Panc1 (cell line): ENCODE results near the gene HLA-G. TPM values are rescaled to one million over a fixed set of nuclear protein-coding genes. Genes with fewer than 3 reads are reported as not detected.

Source experiments
- ATAC-seq: fragments of 200-7000 bp; cut with Tn5 transposase; 2 replicates; pipeline ENCODE4 v1.9.1; 2020; ENCODE audit warnings: mild to moderate bottlenecking, moderate library complexity
- BruUV-seq: library from RNA; stranded (reverse); fragments of 400-500 nt; replicated peaks from 2 replicates; lab custom pipeline; 2021; lab: Mats Ljungman, UMichigan
- CTCF ChIA-PET: fragments of 300-600 bp; sonication (Branson Sonifier 250); formaldehyde crosslinking; loops from one replicate; lab custom pipeline; 2022; ENCODE audit warnings: antibody characterized with exemption; lab: Charles Lee
- POLR2A ChIA-PET: fragments of 300-600 bp; sonication (Branson Sonifier 250); formaldehyde crosslinking; loops from one replicate; lab custom pipeline; 2022; ENCODE audit warnings: antibody characterized with exemption; lab: Charles Lee
- DNase-seq: peaks from one replicate; pipeline ENCODE4 v3.0.0-alpha.2; 2010; ENCODE audit warnings: low read depth, low spot score
- H3K27ac ChIP-seq: 2 replicates; pipeline ENCODE4 v1.5.1; 2011; ENCODE audit warnings: mild to moderate bottlenecking, low read length, inconsistent platforms
- H3K27me3 ChIP-seq: fragments of 200-500 bp; sonication (Bioruptor generic); 2 replicates; pipeline ENCODE4 v1.6.0; 2014; ENCODE audit warnings: low read length, inconsistent platforms; ENCODE audit not compliant: control insufficient read depth, insufficient read depth
- H3K36me3 ChIP-seq: fragments of 200-500 bp; sonication (Bioruptor generic); 2 replicates; pipeline ENCODE4 v1.5.1; 2014; ENCODE audit warnings: inconsistent platforms, mild to moderate bottlenecking, low read length, moderate library complexity; ENCODE audit not compliant: control insufficient read depth, insufficient read depth
- H3K4me1 ChIP-seq: 2 replicates; pipeline ENCODE4 v1.5.1; 2011; ENCODE audit warnings: inconsistent platforms, mild to moderate bottlenecking, low read length, moderate library complexity; ENCODE audit not compliant: control insufficient read depth, insufficient read depth
- H3K4me3 ChIP-seq, 2 experiments: 2 replicates each; pipeline ENCODE4 v1.5.1; 2011 to 2012; ENCODE audit warnings: low read depth in 2 of 2, low read length in 2 of 2, mild to moderate bottlenecking in 2 of 2, inconsistent platforms in 1 of 2, moderate library complexity in 1 of 2
- H3K9me3 ChIP-seq: fragments of 200-500 bp; sonication (Bioruptor generic); 2 replicates; pipeline ENCODE4 v1.5.1; 2014; ENCODE audit warnings: low read depth, mild to moderate bottlenecking, inconsistent platforms, low read length, moderate library complexity; ENCODE audit not compliant: control insufficient read depth, insufficient read depth
- CTCF ChIP-seq: fragments of 450-650 bp; IDR thresholded peaks from 2 replicates; pipeline ENCODE4 v1.5.1; 2017; ENCODE audit warnings: mild to moderate bottlenecking
- POLR2AphosphoS5 ChIP-seq: IDR thresholded peaks from 2 replicates; pipeline ENCODE4 v1.6.1; 2012; ENCODE audit warnings: mild to moderate bottlenecking, low read depth, low read length, moderate library complexity
- REST ChIP-seq, 2 experiments: IDR thresholded peaks; 2 replicates each; pipeline ENCODE4 v1.6.1; 2011 to 2012; ENCODE audit warnings: low read depth in 2 of 2, control low read depth in 1 of 2, low read length in 1 of 2, mild to moderate bottlenecking in 1 of 2, moderate library complexity in 1 of 2; ENCODE audit not compliant: insufficient read depth in 1 of 2
- SIN3A ChIP-seq: IDR thresholded peaks from 2 replicates; pipeline ENCODE4 v1.6.1; 2012; ENCODE audit warnings: low read depth, mild to moderate bottlenecking, low read length, moderate library complexity, borderline replicate concordance; ENCODE audit not compliant: insufficient read depth
- TCF7L2 ChIP-seq: IDR thresholded peaks from 2 replicates; pipeline ENCODE4 v1.6.1; 2011; ENCODE audit warnings: mild to moderate bottlenecking, low read depth, low read length, inconsistent platforms
- in situ Hi-C: cut with HindIII; loops from 2 replicates; pipeline ENCODE4 v1.10.0; 2016; ENCODE audit warnings: low sequenced_read_pairs, low pct_unique_long_range_greater_than_20kb
- intact Hi-C: fragments of 100-400 bp; cut with micrococcal nuclease; formaldehyde crosslinking; loops from one replicate; pipeline ENCODE4 v1.10.0; 2022; ENCODE audit not compliant: unreplicated experiment
- total RNA-seq: library from RNA; stranded (reverse); gene quantifications from one replicate; pipeline ENCODE4 v1.2.1, GENCODE V29; 2021; ENCODE audit not compliant: unreplicated experiment

Gene HLA-G
- total RNA-seq, 1 experiment from 2014 or later: 0.62 TPM

- in situ Hi-C loops: no loop called here
- no TSS peak for BruUV-seq
- CTCF ChIA-PET: no interaction called here
These were observed 33.8 kb upstream of the HLA-G start for GRCh38 chr6:29793796-29794195.

DNA sequence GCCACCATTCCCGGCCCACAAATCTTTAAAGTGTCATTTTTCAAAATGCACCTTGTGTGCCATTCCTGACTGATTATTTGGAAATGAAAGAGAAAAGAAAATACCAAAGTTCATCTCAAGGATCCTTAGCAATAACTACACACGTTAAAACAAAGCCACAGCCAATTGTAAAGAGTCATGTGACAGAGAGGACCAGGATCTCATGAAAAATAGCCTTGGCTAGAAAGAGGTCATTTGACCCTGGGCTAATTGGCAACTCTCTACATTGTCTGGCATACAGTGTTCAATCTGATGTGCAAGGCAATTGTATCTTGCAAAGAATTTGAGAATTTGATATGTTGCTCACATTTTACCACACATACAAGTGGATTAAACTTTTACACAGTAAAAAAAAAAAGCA, 31.6 kb upstream of the HLA-G start:
- no peak overlapping the region for H3K27ac ChIP-seq
- no peaks in the 10 kb centered on the region for H3K36me3 ChIP-seq
- no peak for TF ChIP-seq SIN3A
- TF ChIP-seq REST (IDR thresholded peaks at IDR 0.05; ENCODE audit: insufficient read depth in 1 of 2, low read depth in 2 of 2, low read length in 1 of 2): no peak
- no peak for TF ChIP-seq TCF7L2
- no peak for TF ChIP-seq CTCF
- TF ChIP-seq POLR2AphosphoS5: no peak
- ChIA-PET CTCF (interaction anchor here (0.6 kb wide), 1 partner anchor 249 kb away, joined by 4 read pairs; no protein-coding TSS in a partner anchor), POLR2A (no interaction called here)
- ATAC-seq: no peak
- no peak overlapping the region for H3K4me3 ChIP-seq
- peaks cover 17% of the 10 kb centered on the region for H3K27me3 ChIP-seq
- no peaks in the 10 kb centered on the region for H3K4me1 ChIP-seq
- BruUV-seq: no TSS peak
- no peak for DNase-seq
- intact Hi-C loops (no loop called here), in situ Hi-C loops (no loop called here)
- no peaks in the 10 kb centered on the region for H3K9me3 ChIP-seq

More at GRCh38 chr6:29793796-29794195, 33.8 kb upstream of the HLA-G start:
- H3K27ac ChIP-seq: no peak overlapping the region
- no peak overlapping the region for H3K4me3 ChIP-seq
- H3K27me3 ChIP-seq: peaks cover 17% of the 10 kb centered on the region
- ATAC-seq: no peak
- no peaks in the 10 kb centered on the region for H3K9me3 ChIP-seq
- H3K36me3 ChIP-seq: no peaks in the 10 kb centered on the region
- no peak for DNase-seq
- H3K4me1 ChIP-seq: 0 out of 2 replicates have a peak, but pooled peaks cover 4% of the 10 kb centered on the region
- TF ChIP-seq REST (IDR thresholded peaks at IDR 0.05; ENCODE audit: insufficient read depth in 1 of 2, low read depth in 2 of 2, low read length in 1 of 2): no peak
- TF ChIP-seq TCF7L2: no peak
- no peak for TF ChIP-seq CTCF
- TF ChIP-seq POLR2AphosphoS5: no peak
- no peak for TF ChIP-seq SIN3A
- POLR2A ChIA-PET: no interaction called here
- intact Hi-C loops: no loop called here
